ENCODE results near the gene ATAD3A.

DNA sequence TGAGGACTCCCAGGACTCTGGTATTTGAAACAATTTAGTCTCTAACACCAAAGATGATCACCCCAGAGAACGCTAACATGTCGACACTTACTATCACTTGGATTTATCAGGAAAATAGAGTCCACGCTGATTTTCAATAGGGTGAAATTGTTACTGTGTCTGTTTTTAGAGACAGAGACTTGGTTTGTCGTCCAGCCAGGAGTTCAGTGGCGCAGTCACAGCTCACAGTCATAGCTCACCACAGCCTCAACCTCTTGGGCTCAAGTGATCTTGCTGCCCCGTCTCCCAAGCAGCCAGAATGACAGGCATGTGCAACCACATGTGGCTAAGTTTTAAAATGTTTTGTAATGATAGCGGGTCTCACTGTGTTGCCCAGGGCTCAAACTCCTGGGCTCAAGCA is 57.4 kb downstream of the ATAD3A start:
- TF ChIP-seq ZNF396 (CRISPR knock-in tag; IDR thresholded peaks at IDR 0.05; ENCODE audit: borderline replicate concordance) (no peak), CTCF (IDR thresholded peaks at IDR 0.05) (no peak), E2F4 (CRISPR knock-in tag; IDR thresholded peaks at IDR 0.05; ENCODE audit: borderline replicate concordance, low read depth) (no peak), SP1 (CRISPR knock-in tag; conservative IDR thresholded peaks at IDR 0.05) (no peak), MXD4 (CRISPR knock-in tag; IDR thresholded peaks at IDR 0.05; ENCODE audit: borderline replicate concordance) (no peak), NFE2L1 (CRISPR knock-in tag; IDR thresholded peaks at IDR 0.05) (no peak), ATF3 (CRISPR knock-in tag; conservative IDR thresholded peaks at IDR 0.05) (no peak)
- TF ChIP-seq, protein P1, sequence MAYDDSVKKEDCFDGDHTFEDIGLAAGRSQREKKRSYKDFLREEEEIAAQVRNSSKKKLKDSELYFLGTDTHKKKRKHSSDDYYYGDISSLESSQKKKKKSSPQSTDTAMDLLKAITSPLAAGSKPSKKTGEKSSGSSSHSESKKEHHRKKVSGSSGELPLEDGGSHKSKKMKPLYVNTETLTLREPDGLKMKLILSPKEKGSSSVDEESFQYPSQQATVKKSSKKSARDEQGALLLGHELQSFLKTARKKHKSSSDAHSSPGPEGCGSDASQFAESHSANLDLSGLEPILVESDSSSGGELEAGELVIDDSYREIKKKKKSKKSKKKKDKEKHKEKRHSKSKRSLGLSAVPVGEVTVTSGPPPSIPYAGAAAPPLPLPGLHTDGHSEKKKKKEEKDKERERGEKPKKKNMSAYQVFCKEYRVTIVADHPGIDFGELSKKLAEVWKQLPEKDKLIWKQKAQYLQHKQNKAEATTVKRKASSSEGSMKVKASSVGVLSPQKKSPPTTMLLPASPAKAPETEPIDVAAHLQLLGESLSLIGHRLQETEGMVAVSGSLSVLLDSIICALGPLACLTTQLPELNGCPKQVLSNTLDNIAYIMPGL (CRISPR knock-in tag; IDR thresholded peaks at IDR 0.05) = no peak
